Thyroid gland (tissue), 4 donors: ENCODE data around the gene SLC12A5. TPM values are rescaled to one million over a fixed set of nuclear protein-coding genes. Genes with fewer than 3 reads are reported as not detected.

ENCODE experiments used
- DNase-seq, 2 donors: peaks; one replicate each; pipeline ENCODE4 v3.0.0-alpha.2; 2019
- H3K27ac ChIP-seq, 3 donors: fragments of 200-600 bp; sonication (generic); 1 replicate in 2 of 3; 2 replicates in 1 of 3; pipeline ENCODE4 v1.5.1; 2016 to 2019; ENCODE audit warnings: mild to moderate bottlenecking in 1 of 3, moderate library complexity in 1 of 3
- H3K27me3 ChIP-seq: fragments of 200-600 bp; sonication (generic); one replicate; pipeline ENCODE4 v1.5.1; 2019
- H3K36me3 ChIP-seq, 2 donors: fragments of 200-600 bp; sonication (generic); one replicate each; pipeline ENCODE4 v1.5.1; 2016 to 2019
- H3K4me1 ChIP-seq, 2 donors: fragments of 200-600 bp; sonication (generic); one replicate each; pipeline ENCODE4 v1.5.1; 2017 to 2019
- H3K4me3 ChIP-seq, 3 donors: fragments of 200-600 bp; sonication (generic); replicated peaks in 1 of 3; 1 replicate in 2 of 3; 2 replicates in 1 of 3; pipeline ENCODE4 v1.5.1; 2016; ENCODE audit warnings: mild to moderate bottlenecking in 1 of 3
- H3K9me3 ChIP-seq: fragments of 200-600 bp; sonication (generic); one replicate; pipeline ENCODE4 v1.5.1; 2017
- CTCF ChIP-seq, 6 experiments: fragments of 200-600 bp in 3 of 6; fragments of 450-650 bp in 3 of 6; sonication (generic) in 3 of 6; IDR thresholded peaks; one replicate each; pipeline ENCODE4 v1.5.1; 2016 to 2019; ENCODE audit warnings: antibody characterized with exemption in 6 of 6, mild to moderate bottlenecking in 2 of 6, inconsistent platforms in 1 of 6, moderate library complexity in 1 of 6
- POLR2A ChIP-seq, 2 donors: fragments of 450-650 bp; IDR thresholded peaks; one replicate each; pipeline ENCODE4 v1.6.1; 2017; ENCODE audit warnings: antibody characterized with exemption in 2 of 2, mild to moderate bottlenecking in 2 of 2, moderate library complexity in 1 of 2
- WGBS, 2 donors: methylation state at CpG; one replicate each; pipeline ENCODE4 v1.1.5; 2017; 5-methylcytosine and 5-hydroxymethylcytosine counted together
- intact Hi-C: fragments of 100-400 bp; cut with DNase I; formaldehyde crosslinking; loops from one replicate; pipeline ENCODE4 v1.15.1; 2023
- total RNA-seq, 4 donors: library from RNA; depleted of rRNA; stranded (reverse); fragments of >200 nt; gene quantifications; one replicate each; pipeline ENCODE4 v1.2.3, GENCODE V29; 2016

SLC12A5 gene
- total RNA-seq, 4 donors from 2014 or later: 1.6 TPM; not detected in 3

GRCh38 chr20:46002008-46002407 lies 27.0 kb upstream of the SLC12A5 start:
- intact Hi-C loops: no loop called here
- no peak overlapping the region for H3K27ac ChIP-seq
- 90 to 96% methylated on average over 3 of the region's 3 CpGs for WGBS, 2 donors
- H3K36me3 ChIP-seq: no peaks in the 10 kb centered on the region
- H3K4me1 ChIP-seq: no peaks in the 10 kb centered on the region
- H3K27me3 ChIP-seq: no peaks in the 10 kb centered on the region
- H3K9me3 ChIP-seq: no peaks in the 10 kb centered on the region
- TF ChIP-seq POLR2A (IDR thresholded peaks at IDR 0.05) (no peak), CTCF (IDR thresholded peaks at IDR 0.05) (no peak)
- DNase-seq: no peak
- H3K4me3 ChIP-seq: no peak overlapping the region

- H3K27ac ChIP-seq: no peak overlapping the region
- H3K4me1 ChIP-seq: no peaks in the 10 kb centered on the region
- intact Hi-C loops: no loop called here
- WGBS, 2 donors: 43 to 48% methylated on average over 4 of the region's 4 CpGs
- DNase-seq: no peak
- no peaks in the 10 kb centered on the region for H3K27me3 ChIP-seq
- no peaks in the 10 kb centered on the region for H3K9me3 ChIP-seq
- no peaks in the 10 kb centered on the region for H3K36me3 ChIP-seq
- no peak overlapping the region for H3K4me3 ChIP-seq
- TF ChIP-seq CTCF (IDR thresholded peaks at IDR 0.05) (no peak), POLR2A (IDR thresholded peaks at IDR 0.05) (no peak)
These were observed 24.8 kb upstream of the SLC12A5 start for GRCh38 chr20:46004187-46004586.

- Histone ChIP-seq H3K9me3 (no peaks in the 10 kb centered on the region), H3K4me3 (no peak overlapping the region), H3K27me3 (no peaks in the 10 kb centered on the region), H3K27ac (no peak overlapping the region), H3K4me1 (no peaks in the 10 kb centered on the region), H3K36me3 (no peaks in the 10 kb centered on the region)
- intact Hi-C loops: no loop called here
- 0 to 19% methylated on average over 1 to 2 of the region's 3 CpGs for WGBS, 2 donors
- TF ChIP-seq POLR2A (IDR thresholded peaks at IDR 0.05): no peak
- TF ChIP-seq CTCF (IDR thresholded peaks at IDR 0.05): no peak
- no peak for DNase-seq
These were observed 24.0 kb upstream of the SLC12A5 start for GRCh38 chr20:46004889-46005473.

- DNase-seq: no peak
- H3K4me3 ChIP-seq: no peak overlapping the region
- peaks cover 7% of the 10 kb centered on the region for H3K27me3 ChIP-seq
- H3K36me3 ChIP-seq: no peaks in the 10 kb centered on the region
- H3K27ac ChIP-seq: no peak overlapping the region
- TF ChIP-seq POLR2A (IDR thresholded peaks at IDR 0.05) (no peak), CTCF (IDR thresholded peaks at IDR 0.05) (no peak)
- no peaks in the 10 kb centered on the region for H3K4me1 ChIP-seq
- no peaks in the 10 kb centered on the region for H3K9me3 ChIP-seq
- intact Hi-C loops: no loop called here
- 80 to 87% methylated on average over 6 of the region's 6 CpGs for WGBS, 2 donors
These were observed 22.9 kb upstream of the SLC12A5 start for GRCh38 chr20:46006022-46006705.

- Histone ChIP-seq H3K4me3 (no peak overlapping the region), H3K9me3 (no peaks in the 10 kb centered on the region), H3K4me1 (no peaks in the 10 kb centered on the region), H3K27me3 (peaks cover 15% of the 10 kb centered on the region), H3K27ac (no peak overlapping the region), H3K36me3 (no peaks in the 10 kb centered on the region)
- WGBS, 2 donors: 84 to 88% methylated on average over 11 of the region's 11 CpGs
- DNase-seq: no peak
- intact Hi-C loops: no loop called here
- TF ChIP-seq POLR2A (IDR thresholded peaks at IDR 0.05) (no peak), CTCF (IDR thresholded peaks at IDR 0.05) (no peak)
These were observed 22.1 kb upstream of the SLC12A5 start for GRCh38 chr20:46006964-46007363.
